Mesenchymal stem cell (in vitro differentiated cells and primary cell): ENCODE data around the gene SMYD4.
"Not testable (repeated sequence)": the region's sequence is repeated elsewhere in the genome, so short reads cannot be mapped to it uniquely, and the experiment has no call there.

ENCODE experiments used
- DNase-seq: peaks from one replicate; pipeline ENCODE4 v3.0.0-alpha.2; 2013
- H2AFZ ChIP-seq: one replicate; pipeline ENCODE4 v1.6.1; 2013; ENCODE audit warnings: low read depth, mild to moderate bottlenecking, control low read depth, inconsistent platforms, low read length, moderate library complexity
- H2AK5ac ChIP-seq: 2 replicates; pipeline ENCODE4 v1.6.1; 2013; ENCODE audit warnings: low read length, moderate library complexity, mild to moderate bottlenecking, inconsistent platforms; ENCODE audit not compliant: severe bottlenecking
- H2BK120ac ChIP-seq: one replicate; pipeline ENCODE4 v1.6.1; 2013; ENCODE audit warnings: low read depth, mild to moderate bottlenecking, inconsistent platforms, low read length, moderate library complexity
- H2BK12ac ChIP-seq, 2 experiments: one replicate each; pipeline ENCODE4 v1.6.1; 2013; ENCODE audit warnings: inconsistent platforms in 2 of 2, low read length in 2 of 2, mild to moderate bottlenecking in 2 of 2, moderate library complexity in 2 of 2, control low read depth in 1 of 2
- H2BK15ac ChIP-seq: one replicate; pipeline ENCODE4 v1.6.1; 2013; ENCODE audit warnings: mild to moderate bottlenecking, low read depth, inconsistent platforms; ENCODE audit not compliant: poor library complexity, severe bottlenecking
- H2BK5ac ChIP-seq: 2 replicates; pipeline ENCODE4 v1.6.1; 2013; ENCODE audit warnings: low read depth, mild to moderate bottlenecking, low read length, control low read depth, inconsistent platforms; ENCODE audit not compliant: poor library complexity, severe bottlenecking
- H3K14ac ChIP-seq, 2 experiments: one replicate each; pipeline ENCODE4 v1.6.1; 2013; ENCODE audit warnings: inconsistent platforms in 2 of 2, low read length in 2 of 2, control low read depth in 1 of 2, mild to moderate bottlenecking in 1 of 2, moderate library complexity in 1 of 2
- H3K18ac ChIP-seq, 2 experiments: one replicate each; pipeline ENCODE4 v1.6.1; 2013; ENCODE audit warnings: inconsistent platforms in 2 of 2, low read length in 2 of 2, control low read depth in 1 of 2, low read depth in 1 of 2, mild to moderate bottlenecking in 1 of 2
- H3K23ac ChIP-seq, 2 experiments: one replicate each; pipeline ENCODE4 v1.6.1; 2013; ENCODE audit warnings: inconsistent platforms in 2 of 2, low read length in 2 of 2, mild to moderate bottlenecking in 2 of 2, moderate library complexity in 2 of 2, control low read depth in 1 of 2
- H3K27ac ChIP-seq: 2 replicates; pipeline ENCODE4 v1.5.1; 2013; ENCODE audit warnings: mild to moderate bottlenecking, moderate library complexity, low read length, control low read depth, inconsistent platforms; ENCODE audit not compliant: poor library complexity, severe bottlenecking
- H3K27me3 ChIP-seq, 2 experiments: 2 replicates each; pipeline versions ENCODE4 v1.6.1 to v1.7.0; 2013; ENCODE audit warnings: low read length in 2 of 2, mild to moderate bottlenecking in 2 of 2, moderate library complexity in 2 of 2, control low read depth in 1 of 2, inconsistent platforms in 1 of 2; ENCODE audit not compliant: control insufficient read depth in 1 of 2, insufficient read depth in 1 of 2
- H3K36me3 ChIP-seq, 2 experiments: 2 replicates each; pipeline versions ENCODE4 v1.6.1 to v1.7.0; 2013; ENCODE audit warnings: low read length in 2 of 2, control low read depth in 1 of 2, inconsistent platforms in 1 of 2, low read depth in 1 of 2, mild to moderate bottlenecking in 1 of 2; ENCODE audit not compliant: insufficient read depth in 2 of 2, control insufficient read depth in 1 of 2
- H3K4ac ChIP-seq, 2 experiments: one replicate each; pipeline ENCODE4 v1.6.1; 2013; ENCODE audit warnings: inconsistent platforms in 2 of 2, low read length in 2 of 2, mild to moderate bottlenecking in 2 of 2, moderate library complexity in 2 of 2, control low read depth in 1 of 2, low read depth in 1 of 2
- H3K4me1 ChIP-seq: 2 replicates; pipeline ENCODE4 v1.6.1; 2013; ENCODE audit warnings: low read depth, low read length, control low read depth; ENCODE audit not compliant: control insufficient read depth, insufficient read depth
- H3K4me2 ChIP-seq: 2 replicates; pipeline ENCODE4 v1.6.1; 2013; ENCODE audit warnings: low read length, mild to moderate bottlenecking, inconsistent platforms; ENCODE audit not compliant: poor library complexity, severe bottlenecking
- H3K4me3 ChIP-seq, 2 experiments: 2 replicates each; pipeline versions ENCODE4 v1.5.1 to v1.7.0; 2013; ENCODE audit warnings: low read length in 2 of 2, mild to moderate bottlenecking in 2 of 2, control low read depth in 1 of 2, low read depth in 1 of 2; ENCODE audit not compliant: insufficient read depth in 1 of 2
- H3K79me1 ChIP-seq: replicated peaks from 2 replicates; pipeline ENCODE4 v1.6.1; 2013; ENCODE audit warnings: mild to moderate bottlenecking, control low read depth, low read length, inconsistent platforms; ENCODE audit not compliant: poor library complexity, severe bottlenecking
- H3K9ac ChIP-seq: 2 replicates; pipeline ENCODE4 v1.7.0; 2013; ENCODE audit warnings: mild to moderate bottlenecking, low read length, moderate library complexity
- H3K9me3 ChIP-seq: 2 replicates; pipeline ENCODE4 v1.7.0; 2013; ENCODE audit warnings: mild to moderate bottlenecking, low read length; ENCODE audit not compliant: control insufficient read depth
- H4K8ac ChIP-seq: one replicate; pipeline ENCODE4 v1.6.1; 2013; ENCODE audit warnings: inconsistent platforms, mild to moderate bottlenecking, low read length, moderate library complexity
- H4K91ac ChIP-seq: one replicate; pipeline ENCODE4 v1.6.1; 2013; ENCODE audit warnings: mild to moderate bottlenecking, low read length, inconsistent platforms
- WGBS: methylation state at CpG from one replicate; pipeline ENCODE4 v1.1.7; 2013; ENCODE audit warnings: mixed read lengths; 5-methylcytosine and 5-hydroxymethylcytosine counted together

Gene SMYD4

GRCh38 chr17:1861391-1862010 lies 31.8 kb upstream of the SMYD4 start:
- no peaks in the 10 kb centered on the region for H3K9me3 ChIP-seq
- no peak overlapping the region for H2BK12ac ChIP-seq
- H3K4me3 ChIP-seq, result no peak overlapping the region
- H3K79me1 ChIP-seq, result peaks cover 16% of the 10 kb centered on the region
- DNase-seq, result no peak
- peak overlapping the region; percentile 34 for H2BK120ac ChIP-seq
- H3K4me2 ChIP-seq, result no peak overlapping the region
- H3K27me3 ChIP-seq, result no peaks in the 10 kb centered on the region
- WGBS, result 96% methylated on average over 16 of the region's 16 CpGs
- H3K18ac ChIP-seq, result no peak overlapping the region
- no peak overlapping the region for H2BK15ac ChIP-seq
- H2BK5ac ChIP-seq, result no peak overlapping the region
- no peak overlapping the region for H4K8ac ChIP-seq
- no peak overlapping the region for H3K9ac ChIP-seq
- H4K91ac ChIP-seq, result no peak overlapping the region
- no peak overlapping the region for H2AK5ac ChIP-seq
- H3K14ac ChIP-seq, result no peak overlapping the region
- no peak overlapping the region for H2AFZ ChIP-seq
- H3K23ac ChIP-seq, result no peak overlapping the region
- H3K27ac ChIP-seq, result no peak overlapping the region
- H3K36me3 ChIP-seq, result peaks cover 14 to 17% of the 10 kb centered on the region in 2 experiments
- no peak overlapping the region for H3K4ac ChIP-seq
- H3K4me1 ChIP-seq, result no peaks in the 10 kb centered on the region

- H2AFZ ChIP-seq, result no peak overlapping the region
- H3K4me1 ChIP-seq, result no peaks in the 10 kb centered on the region
- H3K23ac ChIP-seq, result no peak overlapping the region
- no peak overlapping the region for H4K91ac ChIP-seq
- H3K14ac ChIP-seq, result no peak overlapping the region
- no peak overlapping the region for H2BK120ac ChIP-seq
- H4K8ac ChIP-seq, result no peak overlapping the region
- H2BK15ac ChIP-seq, result no peak overlapping the region
- no peak overlapping the region for H3K27ac ChIP-seq
- no peak overlapping the region for H2BK12ac ChIP-seq
- H3K9ac ChIP-seq, result no peak overlapping the region
- no peak overlapping the region for H2AK5ac ChIP-seq
- peaks cover 14 to 17% of the 10 kb centered on the region in 2 experiments for H3K36me3 ChIP-seq
- H3K4me2 ChIP-seq, result no peak overlapping the region
- H2BK5ac ChIP-seq, result no peak overlapping the region
- H3K18ac ChIP-seq, result no peak overlapping the region
- no peak for DNase-seq
- no peak overlapping the region for H3K4me3 ChIP-seq
- H3K9me3 ChIP-seq, result no peaks in the 10 kb centered on the region
- H3K79me1 ChIP-seq, result peaks cover 15% of the 10 kb centered on the region
- H3K27me3 ChIP-seq, result no peaks in the 10 kb centered on the region
- H3K4ac ChIP-seq, result no peak overlapping the region
- WGBS, result 97% methylated on average over 11 of the region's 11 CpGs
Observed at GRCh38 chr17:1860978-1861377, 31.3 kb upstream of the SMYD4 start.

- Histone ChIP-seq H3K36me3 (peaks cover 24 to 57% of the 10 kb centered on the region in 2 experiments), H3K79me1 (peaks cover 16% of the 10 kb centered on the region)
- H2AFZ ChIP-seq, H3K9ac ChIP-seq, H3K27ac ChIP-seq, H2BK12ac ChIP-seq, H2AK5ac ChIP-seq, H3K4me1 ChIP-seq, DNase-seq, H3K4ac ChIP-seq, H3K9me3 ChIP-seq, H2BK120ac ChIP-seq, H3K27me3 ChIP-seq, H3K23ac ChIP-seq, H3K4me3 ChIP-seq, H3K14ac ChIP-seq, H2BK5ac ChIP-seq, H2BK15ac ChIP-seq, H4K8ac ChIP-seq, H3K18ac ChIP-seq, H3K4me2 ChIP-seq, H4K91ac ChIP-seq: not testable (repeated sequence)
- 100% methylated on average over 4 of the region's 8 CpGs for WGBS
Observed at GRCh38 chr17:1856462-1856861, 26.8 kb upstream of the SMYD4 start.

GRCh38 chr17:1853698-1854097 lies 24.0 kb upstream of the SMYD4 start:
- H3K4me3 ChIP-seq, result no peak overlapping the region
- H3K23ac ChIP-seq, result no peak overlapping the region
- peaks cover 21 to 44% of the 10 kb centered on the region in 2 experiments for H3K36me3 ChIP-seq
- H2BK120ac ChIP-seq, result no peak overlapping the region
- no peak overlapping the region for H4K91ac ChIP-seq
- no peak overlapping the region for H3K9ac ChIP-seq
- no peak overlapping the region for H3K4ac ChIP-seq
- peaks cover 10% of the 10 kb centered on the region for H3K79me1 ChIP-seq
- 67% methylated on average over 1 of the region's 3 CpGs for WGBS
- no peak overlapping the region for H3K4me2 ChIP-seq
- DNase-seq, result no peak
- no peak overlapping the region for H2BK5ac ChIP-seq
- H3K18ac ChIP-seq, result no peak overlapping the region
- no peak overlapping the region for H4K8ac ChIP-seq
- no peak overlapping the region for H3K27ac ChIP-seq
- no peaks in the 10 kb centered on the region for H3K4me1 ChIP-seq
- no peak overlapping the region for H3K14ac ChIP-seq
- H2BK12ac ChIP-seq, result no peak overlapping the region
- no peak overlapping the region for H2AFZ ChIP-seq
- no peaks in the 10 kb centered on the region for H3K9me3 ChIP-seq
- H3K27me3 ChIP-seq, result no peaks in the 10 kb centered on the region
- H2BK15ac ChIP-seq, result no peak overlapping the region
- H2AK5ac ChIP-seq, result no peak overlapping the region
